Subcutaneous adipose tissue (tissue), 4 donors: ENCODE data around the gene ABHD17A. TPM values are rescaled to one million over a fixed set of nuclear protein-coding genes. Genes with fewer than 3 reads are reported as not detected.

Experiments
- total RNA-seq, 4 donors: library from RNA; depleted of rRNA; stranded (reverse); fragments of >200 nt; gene quantifications; one replicate each; pipeline ENCODE4 v1.1.0, GENCODE V29; 2016

Gene ABHD17A
- total RNA-seq, 4 donors from 2014 or later = 43.7 to 88.9 (median 56.8) TPM

Other genes starting within 250 kb of the ABHD17A start
- 10 to 100 TPM; 13.0 to 34.8 (median 22.9) TPM for gene TCF3, start 232.9 kb downstream of the ABHD17A start, total RNA-seq
- gene ONECUT3, start 132.0 kb downstream of the ABHD17A start, total RNA-seq = not detected
- 1 to 10 TPM; 1.5 to 3.3 (median 1.8) TPM for gene ATP8B3, start 73.2 kb downstream of the ABHD17A start, total RNA-seq
- 10 to 100 TPM; 12.3 to 30.5 (median 20.1) TPM for gene REXO1, start 37.0 kb downstream of the ABHD17A start, total RNA-seq
- 1 to 10 TPM in 3 of 4 donors, not detected in 1; 2.4 to 3.4 (median 2.9) TPM for gene KLF16, start 21.9 kb downstream of the ABHD17A start, total RNA-seq
- 1 to 10 TPM in 1 of 4 donors, under 1 TPM in 3; 0.68 to 1.1 (median 0.93) TPM for gene ADAT3, start 19.9 kb upstream of the ABHD17A start, total RNA-seq
- gene SCAMP4, start 19.9 kb upstream of the ABHD17A start, total RNA-seq = 10 to 100 TPM; 20.9 to 45.8 (median 42.4) TPM
- 10 to 100 TPM; 17.3 to 50.9 (median 26.2) TPM for gene CSNK1G2, start 55.7 kb upstream of the ABHD17A start, total RNA-seq
- gene BTBD2, start 130.2 kb upstream of the ABHD17A start, total RNA-seq = 10 to 100 TPM; 39.6 to 76.5 (median 54.3) TPM
- 100 to 1,000 TPM; 120 to 386 (median 204) TPM for gene MKNK2, start 165.7 kb upstream of the ABHD17A start, total RNA-seq
- gene MOB3A, start 210.8 kb upstream of the ABHD17A start, total RNA-seq = 10 to 100 TPM; 27.9 to 53.3 (median 46.5) TPM
- 10 to 100 TPM in 2 of 4 donors, 1 to 10 TPM in 2; 2.0 to 11.1 (median 6.3) TPM for gene IZUMO4, start 211.4 kb upstream of the ABHD17A start, total RNA-seq